Upper lobe of right lung (tissue), 1 donor: ENCODE data around the gene HERC2. TPM values are rescaled to one million over a fixed set of nuclear protein-coding genes. Genes with fewer than 3 reads are reported as not detected.

Experiments used
- ATAC-seq: fragments of 200-7000 bp; cut with Tn5 transposase; one replicate; pipeline ENCODE4 v1.9.1; 2020; ENCODE audit warnings: mild to moderate bottlenecking, moderate library complexity
- DNase-seq: peaks from one replicate; pipeline ENCODE4 v3.0.0-alpha.2; 2020
- H3K27ac ChIP-seq: fragments of 200-600 bp; one replicate; pipeline ENCODE4 v1.8.0; 2022
- H3K27me3 ChIP-seq: fragments of 200-600 bp; one replicate; pipeline ENCODE4 v1.8.0; 2022; ENCODE audit warnings: mild to moderate bottlenecking
- H3K36me3 ChIP-seq: fragments of 200-600 bp; one replicate; pipeline ENCODE4 v1.8.0; 2022
- H3K4me1 ChIP-seq: fragments of 200-600 bp; one replicate; pipeline ENCODE4 v1.8.0; 2022
- H3K4me3 ChIP-seq: fragments of 200-600 bp; one replicate; pipeline ENCODE4 v1.8.0; 2022; ENCODE audit warnings: mild to moderate bottlenecking
- H3K9me3 ChIP-seq: fragments of 200-600 bp; one replicate; pipeline ENCODE4 v1.8.0; 2022
- CTCF ChIP-seq: fragments of 200-600 bp; IDR thresholded peaks from one replicate; pipeline ENCODE4 v1.8.0; 2022; ENCODE audit warnings: antibody characterized with exemption
- intact Hi-C: fragments of 100-400 bp; cut with DNase I; formaldehyde crosslinking; loops from one replicate; pipeline ENCODE4 v1.11.0; 2022
- total RNA-seq: library from RNA; stranded (reverse); fragmentation: NEBNext Ultra II Directional; extraction: Animal tissue kit (Norgen Biotek cat#: 25700); gene quantifications from one replicate; pipeline ENCODE4 v1.2.1, GENCODE V29; 2021
- donor health status: DM: no; HTN: yes; CAD: no; lungs with severe emphysema.

The HERC2 gene
- total RNA-seq, 1 donor from 2014 or later: 56.9 TPM

DNA sequence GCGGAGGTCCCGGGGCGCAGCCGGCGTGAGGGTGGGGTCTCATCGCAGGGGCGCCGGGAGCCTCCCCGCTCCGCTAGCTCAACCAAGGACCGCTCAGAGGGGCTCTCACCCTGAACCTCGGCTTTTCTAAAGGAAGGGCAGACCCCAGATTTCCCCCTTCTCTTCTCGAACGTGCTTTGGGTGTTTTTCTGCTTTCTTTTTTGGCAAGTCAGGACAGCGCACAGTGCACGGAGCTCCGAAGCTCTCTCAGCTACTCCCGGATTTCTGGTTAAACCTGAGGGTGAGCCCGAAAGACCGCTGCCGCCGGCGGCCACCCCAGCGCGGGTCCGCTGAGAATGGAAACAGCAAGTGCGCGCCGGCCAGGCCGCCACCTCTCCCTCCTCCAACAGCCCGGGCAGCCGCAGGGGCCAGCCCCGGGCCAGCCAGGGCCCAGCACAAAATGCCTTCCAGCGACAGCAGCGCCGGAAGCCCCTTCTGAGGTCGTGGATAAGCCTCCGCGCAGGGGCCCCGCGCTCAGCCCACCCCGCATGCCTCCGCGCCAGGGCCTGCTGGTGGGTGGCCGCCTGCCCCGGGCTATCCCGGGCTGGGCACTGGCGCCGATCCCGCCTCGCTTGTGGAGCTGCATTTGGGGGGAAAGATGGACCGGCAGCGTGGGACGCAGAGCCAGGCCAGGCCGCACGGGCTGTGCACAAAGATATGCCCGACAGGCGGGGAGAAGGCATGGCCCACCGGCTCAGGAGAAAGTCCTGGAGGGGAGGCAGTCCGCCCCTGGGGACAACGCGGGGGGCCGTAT, 214.7 kb downstream of the HERC2 start:
- intact Hi-C loops: no loop called here
- H3K4me1 ChIP-seq: peaks cover 15% of the 10 kb centered on the region
- TF ChIP-seq CTCF: no peak

DNA sequence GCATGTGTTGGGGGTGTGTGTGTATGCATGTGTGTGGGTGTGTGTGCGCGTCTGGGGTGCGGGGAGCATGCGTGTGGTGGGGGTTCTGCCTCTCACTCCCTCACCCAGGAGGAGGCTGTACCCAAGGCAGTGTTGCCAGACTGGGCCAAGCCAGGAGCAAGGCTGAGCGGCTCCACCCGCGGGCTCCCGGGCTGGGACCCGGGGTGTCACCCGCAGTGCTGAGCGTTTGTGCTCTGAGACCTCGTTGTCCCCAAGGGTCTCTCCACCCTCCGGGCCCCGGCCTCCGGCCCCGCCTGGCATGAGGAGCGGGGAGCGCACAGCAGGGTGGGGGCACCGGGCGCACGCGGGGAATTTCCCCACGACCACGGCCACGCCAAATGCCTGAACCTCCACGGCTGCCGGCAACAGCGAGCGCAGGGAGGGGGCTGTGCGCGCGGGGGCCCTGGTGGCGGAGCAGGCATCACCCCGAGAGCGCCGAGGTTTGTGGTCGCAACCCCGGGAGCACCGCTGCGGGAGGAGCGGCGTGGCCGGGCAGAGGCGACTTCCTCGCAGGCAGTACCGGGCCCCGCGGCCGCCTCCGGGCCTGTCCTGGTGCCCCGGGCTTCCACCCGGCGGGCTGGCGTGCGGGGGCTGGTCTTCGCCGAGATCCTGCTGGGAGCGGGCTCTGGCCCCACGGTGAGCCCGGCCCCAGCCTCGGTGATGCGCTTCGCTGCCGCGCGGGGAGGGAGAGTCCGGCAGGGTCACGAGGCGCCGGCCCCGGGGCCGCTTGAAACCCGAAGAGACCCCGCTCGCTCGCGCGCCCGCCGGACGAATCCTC, 215.5 kb downstream of the HERC2 start:
- peaks cover 15% of the 10 kb centered on the region for H3K27me3 ChIP-seq
- TF ChIP-seq CTCF: no peak
- peaks cover 15% of the 10 kb centered on the region for H3K4me1 ChIP-seq
- ATAC-seq: peak; percentile 36
- no peak overlapping the region for H3K27ac ChIP-seq
- no peaks in the 10 kb centered on the region for H3K9me3 ChIP-seq
- peak; percentile 65 for DNase-seq
- intact Hi-C loops: no loop called here
- peaks cover 4% of the 10 kb centered on the region for H3K36me3 ChIP-seq
- H3K4me3 ChIP-seq: peak overlapping the region; percentile 57

More for the DNA sequence above, 214.7 kb downstream of the HERC2 start:
- peak; percentile 43 for ATAC-seq
- Histone ChIP-seq H3K9me3 (no peaks in the 10 kb centered on the region), H3K27ac (no peak overlapping the region), H3K27me3 (peaks cover 15% of the 10 kb centered on the region), H3K4me3 (peak overlapping the region; percentile 57), H3K36me3 (peaks cover 12% of the 10 kb centered on the region)
- peak; percentile 68 for DNase-seq

GRCh38 chr15:28105793-28106192, 216.2 kb downstream of the HERC2 start:
- H3K9me3 ChIP-seq: no peaks in the 10 kb centered on the region
- H3K36me3 ChIP-seq: no peaks in the 10 kb centered on the region
- H3K27me3 ChIP-seq: peaks cover 15% of the 10 kb centered on the region
- DNase-seq: no peak
- no peak overlapping the region for H3K4me3 ChIP-seq
- H3K27ac ChIP-seq: no peak overlapping the region
- peaks cover 15% of the 10 kb centered on the region for H3K4me1 ChIP-seq
- ATAC-seq: no peak
- intact Hi-C loops: no loop called here
- no peak for TF ChIP-seq CTCF

DNA sequence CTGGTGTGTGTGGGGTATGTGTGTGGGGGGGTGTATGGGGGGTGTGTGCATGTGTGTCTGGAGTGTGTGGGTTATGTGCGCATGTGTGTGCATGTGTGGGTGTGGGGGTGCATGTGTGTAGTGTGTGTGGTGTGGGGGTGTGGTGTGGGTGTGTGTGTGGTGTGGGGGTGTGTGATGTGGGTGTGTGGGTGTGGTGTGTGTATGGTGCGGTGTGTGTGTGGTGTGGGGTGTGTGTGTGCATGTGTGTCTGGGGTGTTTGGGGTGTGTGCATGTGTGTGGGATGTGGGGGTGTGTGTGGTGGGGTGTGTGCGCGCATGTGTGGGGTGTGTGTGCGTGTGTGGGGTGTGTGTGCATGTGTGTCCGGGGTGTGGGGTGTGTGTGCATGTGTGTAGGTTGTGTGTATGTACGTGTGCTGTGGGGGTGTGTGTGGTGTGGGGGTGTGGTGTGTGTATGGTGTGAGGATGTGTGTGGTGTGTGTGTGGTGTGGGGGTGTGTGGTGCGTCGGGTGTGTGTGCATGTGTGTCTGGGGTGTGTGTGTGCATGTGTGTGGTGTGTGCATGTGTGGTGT, 216.7 kb downstream of the HERC2 start:
- H3K27ac ChIP-seq: no peak overlapping the region
- ATAC-seq (no peak), DNase-seq (no peak)
- H3K4me1 ChIP-seq: peaks cover 15% of the 10 kb centered on the region
- H3K4me3 ChIP-seq: no peak overlapping the region
- TF ChIP-seq CTCF: no peak
- intact Hi-C loops: no loop called here
- no peaks in the 10 kb centered on the region for H3K36me3 ChIP-seq
- no peaks in the 10 kb centered on the region for H3K9me3 ChIP-seq
- peaks cover 15% of the 10 kb centered on the region for H3K27me3 ChIP-seq

- H3K36me3 ChIP-seq: no peaks in the 10 kb centered on the region
- H3K27me3 ChIP-seq: peaks cover 15% of the 10 kb centered on the region
- no peak for TF ChIP-seq CTCF
- H3K27ac ChIP-seq: no peak overlapping the region
- intact Hi-C loops: no loop called here
- no peak overlapping the region for H3K4me3 ChIP-seq
- no peaks in the 10 kb centered on the region for H3K9me3 ChIP-seq
- DNase-seq: peak; percentile 49
- H3K4me1 ChIP-seq: peaks cover 15% of the 10 kb centered on the region
- ATAC-seq: no peak
Measured at GRCh38 chr15:28104326-28104725, 217.7 kb downstream of the HERC2 start.
